IPS-18a (cell line): ENCODE measurements around the gene GINM1.

Experiments
- H3K27ac ChIP-seq: one replicate; pipeline ENCODE4 v1.5.1; 2013; ENCODE audit warnings: low read length
- H3K27me3 ChIP-seq: one replicate; pipeline ENCODE4 v1.6.1; 2013; ENCODE audit warnings: mild to moderate bottlenecking, low read length; ENCODE audit not compliant: control insufficient read depth, insufficient read depth
- H3K36me3 ChIP-seq: one replicate; pipeline ENCODE4 v1.6.1; 2013; ENCODE audit warnings: low read depth, low read length; ENCODE audit not compliant: control insufficient read depth
- H3K4me1 ChIP-seq: one replicate; pipeline ENCODE4 v1.6.1; 2013; ENCODE audit warnings: low read depth, low read length; ENCODE audit not compliant: control insufficient read depth
- H3K4me3 ChIP-seq: one replicate; pipeline ENCODE4 v1.5.1; 2013; ENCODE audit warnings: low read length
- H3K9ac ChIP-seq: one replicate; pipeline ENCODE4 v1.6.1; 2013; ENCODE audit warnings: mild to moderate bottlenecking, low read length, moderate library complexity
- H3K9me3 ChIP-seq: one replicate; pipeline ENCODE4 v1.6.1; 2013; ENCODE audit warnings: low read depth, low read length; ENCODE audit not compliant: control insufficient read depth

The GINM1 gene

GRCh38 chr6:149563203-149563927 lies 2.8 kb upstream of the GINM1 start:
- Histone ChIP-seq H3K9ac (no peak overlapping the region), H3K27me3 (peaks cover 8% of the 10 kb centered on the region), H3K9me3 (no peaks in the 10 kb centered on the region), H3K36me3 (peaks cover 3% of the 10 kb centered on the region), H3K27ac (no peak overlapping the region), H3K4me3 (no peak overlapping the region), H3K4me1 (no peaks in the 10 kb centered on the region)

DNA sequence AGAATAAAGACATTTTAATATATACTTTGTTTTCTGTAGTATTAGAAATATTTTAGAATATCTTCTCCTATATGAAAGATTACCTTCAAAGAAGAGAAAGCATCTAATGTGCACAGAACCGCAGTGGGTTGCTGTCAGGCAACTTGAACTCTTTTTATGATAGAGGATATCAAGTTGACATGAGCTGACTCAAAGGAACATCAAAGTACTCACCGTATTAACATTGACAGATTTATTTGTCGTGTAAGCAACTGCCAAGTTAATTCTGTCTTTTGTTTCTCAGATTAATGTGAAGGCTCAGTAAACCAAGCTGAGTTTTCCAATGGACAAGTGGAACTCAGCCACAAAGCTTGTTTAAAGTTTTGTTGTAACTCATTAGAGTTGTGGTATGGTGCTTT lies 2.2 kb upstream of the GINM1 start:
- H3K9ac ChIP-seq = no peak overlapping the region
- H3K27ac ChIP-seq = no peak overlapping the region
- H3K27me3 ChIP-seq = peaks cover 8% of the 10 kb centered on the region
- no peak overlapping the region for H3K4me3 ChIP-seq
- H3K36me3 ChIP-seq = peaks cover 3% of the 10 kb centered on the region
- H3K9me3 ChIP-seq = no peaks in the 10 kb centered on the region
- H3K4me1 ChIP-seq = no peaks in the 10 kb centered on the region

- no peaks in the 10 kb centered on the region for H3K4me1 ChIP-seq
- H3K9me3 ChIP-seq = no peaks in the 10 kb centered on the region
- H3K4me3 ChIP-seq = peak overlapping the region; percentile 98
- peak overlapping the region; percentile 89 for H3K9ac ChIP-seq
- peaks cover 3% of the 10 kb centered on the region for H3K36me3 ChIP-seq
- peak overlapping the region; percentile 53 for H3K27ac ChIP-seq
- peaks cover 8% of the 10 kb centered on the region for H3K27me3 ChIP-seq
These were observed 427 bp downstream of the GINM1 start for GRCh38 chr6:149566410-149567193.

- Histone ChIP-seq H3K27me3 (peaks cover 8% of the 10 kb centered on the region), H3K9me3 (no peaks in the 10 kb centered on the region), H3K27ac (no peak overlapping the region), H3K4me1 (no peaks in the 10 kb centered on the region), H3K36me3 (peaks cover 3% of the 10 kb centered on the region), H3K4me3 (peak overlapping the region; percentile 98), H3K9ac (peak overlapping the region; percentile 89)
These were observed 1.0 kb downstream of the GINM1 start for GRCh38 chr6:149567194-149567586.

DNA sequence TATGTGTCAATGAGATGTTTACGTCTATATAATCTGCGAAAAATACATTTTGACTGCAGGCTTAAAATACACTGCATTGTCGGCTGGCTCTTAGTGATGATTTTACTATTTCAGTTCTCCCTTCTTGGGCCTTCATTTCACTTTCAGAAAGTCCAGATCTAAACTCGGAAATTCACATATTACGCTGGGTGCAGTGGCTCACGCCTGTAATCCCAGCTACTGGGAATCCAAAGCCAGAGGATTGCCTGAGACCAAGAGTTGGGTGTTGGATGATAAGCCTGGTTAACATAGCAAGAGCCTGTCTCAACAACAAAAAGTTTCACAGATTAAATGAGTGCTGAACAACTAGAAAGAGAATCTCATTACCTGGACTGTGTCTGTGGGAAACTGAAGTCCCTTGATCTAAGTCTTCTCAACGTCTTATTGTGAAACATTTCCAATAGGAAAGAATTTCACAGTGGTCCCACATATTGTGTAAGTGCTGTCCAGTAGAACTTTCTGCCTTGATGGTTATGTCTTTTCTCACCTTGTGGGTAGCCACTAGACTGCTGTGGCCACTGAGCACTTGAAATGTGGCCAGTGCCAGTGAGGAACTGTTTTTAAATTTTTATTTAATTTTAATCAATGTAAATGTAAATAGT lies 1.9 kb downstream of the GINM1 start:
- H3K9ac ChIP-seq = no peak overlapping the region
- H3K4me1 ChIP-seq = no peaks in the 10 kb centered on the region
- H3K9me3 ChIP-seq = no peaks in the 10 kb centered on the region
- H3K4me3 ChIP-seq = no peak overlapping the region
- peaks cover 8% of the 10 kb centered on the region for H3K27me3 ChIP-seq
- no peak overlapping the region for H3K27ac ChIP-seq
- peaks cover 3% of the 10 kb centered on the region for H3K36me3 ChIP-seq

DNA sequence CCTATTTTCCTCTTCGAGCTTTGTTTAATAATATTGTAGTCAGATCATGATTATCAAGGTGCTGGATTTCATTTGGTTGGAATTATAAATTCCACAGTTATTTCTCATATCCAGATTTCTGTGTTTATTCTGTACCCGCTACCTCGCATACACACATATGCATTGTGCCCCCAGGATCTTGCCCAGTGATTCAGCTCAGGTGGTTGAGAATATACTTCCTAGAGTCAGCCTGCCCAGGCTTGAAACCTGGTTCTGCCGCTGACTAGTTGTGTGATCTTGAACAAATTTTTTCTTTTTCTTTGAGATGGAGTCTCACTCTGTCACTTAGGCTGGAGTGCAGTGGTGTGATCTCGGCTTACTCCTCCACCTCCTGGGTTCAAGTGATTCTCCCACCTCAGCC lies 14.7 kb downstream of the GINM1 start:
- H3K4me3 ChIP-seq = no peak overlapping the region
- H3K4me1 ChIP-seq = no peaks in the 10 kb centered on the region
- no peak overlapping the region for H3K9ac ChIP-seq
- H3K27me3 ChIP-seq = no peaks in the 10 kb centered on the region
- peaks cover 41% of the 10 kb centered on the region for H3K36me3 ChIP-seq
- no peaks in the 10 kb centered on the region for H3K9me3 ChIP-seq
- no peak overlapping the region for H3K27ac ChIP-seq

- no peak overlapping the region for H3K9ac ChIP-seq
- no peak overlapping the region for H3K4me3 ChIP-seq
- no peaks in the 10 kb centered on the region for H3K4me1 ChIP-seq
- H3K27me3 ChIP-seq = no peaks in the 10 kb centered on the region
- H3K27ac ChIP-seq = no peak overlapping the region
- peaks cover 42% of the 10 kb centered on the region for H3K36me3 ChIP-seq
- no peaks in the 10 kb centered on the region for H3K9me3 ChIP-seq
These were observed 15.2 kb downstream of the GINM1 start for GRCh38 chr6:149581349-149581748.

GRCh38 chr6:149586149-149586548 lies 20.0 kb downstream of the GINM1 start:
- no peak overlapping the region for H3K27ac ChIP-seq
- H3K9me3 ChIP-seq = no peaks in the 10 kb centered on the region
- H3K36me3 ChIP-seq = peaks cover 55% of the 10 kb centered on the region
- no peaks in the 10 kb centered on the region for H3K4me1 ChIP-seq
- no peak overlapping the region for H3K4me3 ChIP-seq
- H3K27me3 ChIP-seq = no peaks in the 10 kb centered on the region
- H3K9ac ChIP-seq = no peak overlapping the region

GRCh38 chr6:149592983-149593382 lies 26.8 kb downstream of the GINM1 start:
- Histone ChIP-seq H3K27me3 (no peaks in the 10 kb centered on the region), H3K9ac (no peak overlapping the region), H3K4me3 (no peak overlapping the region), H3K27ac (no peak overlapping the region), H3K9me3 (no peaks in the 10 kb centered on the region), H3K4me1 (no peaks in the 10 kb centered on the region), H3K36me3 (peaks cover 49% of the 10 kb centered on the region)

- Histone ChIP-seq H3K27me3 (no peaks in the 10 kb centered on the region), H3K9me3 (no peaks in the 10 kb centered on the region), H3K4me1 (no peaks in the 10 kb centered on the region), H3K4me3 (no peak overlapping the region), H3K9ac (no peak overlapping the region), H3K27ac (no peak overlapping the region), H3K36me3 (peaks cover 49% of the 10 kb centered on the region)
These were observed 27.2 kb downstream of the GINM1 start for GRCh38 chr6:149593408-149593807.

- Histone ChIP-seq H3K4me3 (no peak overlapping the region), H3K36me3 (peaks cover 10% of the 10 kb centered on the region), H3K27me3 (no peaks in the 10 kb centered on the region), H3K9ac (no peak overlapping the region), H3K27ac (no peak overlapping the region), H3K4me1 (no peaks in the 10 kb centered on the region), H3K9me3 (no peaks in the 10 kb centered on the region)
These were observed 34.3 kb downstream of the GINM1 start for GRCh38 chr6:149600508-149600907.
